HepG2 (cell line): ENCODE measurements around the gene ALG8. TPM values are rescaled to one million over a fixed set of nuclear protein-coding genes. Genes with fewer than 3 reads are reported as not detected.
A peak's percentile ranks its signal among the peaks of the same experiment; 100 is the strongest.

ENCODE experiments used
- ATAC-seq: fragments of 200-7000 bp; cut with Tn5 transposase; 3 replicates; pipeline ENCODE4 v1.9.1; 2020; ENCODE audit warnings: mild to moderate bottlenecking, moderate library complexity
- BruUV-seq: library from RNA; stranded (reverse); fragments of 400-500 nt; replicated peaks from 2 replicates; lab custom pipeline; 2021; lab: Mats Ljungman, UMichigan
- CTCF ChIA-PET: fragments of 300-600 bp; formaldehyde crosslinking; extraction: SDS; loops from one replicate; lab custom pipeline; 2021; ENCODE audit warnings: low total read pairs, inconsistent platforms, low intra/inter-chr PET ratio; lab: Yijun Ruan, JAX
- POLR2A ChIA-PET: fragments of 350-600 bp; sonication (Branson Sonifier 250); formaldehyde crosslinking; loops from one replicate; lab custom pipeline; 2020; ENCODE audit warnings: antibody characterized with exemption, inconsistent platforms; lab: Yijun Ruan, JAX
- DNase-seq: peaks from one replicate; pipeline ENCODE4 v3.0.0-alpha.2; 2015; ENCODE audit warnings: low spot score
- FAIRE-seq: peaks from 3 replicates; lab custom pipeline; 2011; peaks lifted over from hg19 to GRCh38; lab: Jason Lieb, UNC
- H2AFZ ChIP-seq: one replicate; pipeline ENCODE4 v1.6.1; 2011; ENCODE audit warnings: low read length, inconsistent platforms
- H3K27ac ChIP-seq: fragments of 300-600 bp; 3 replicates; pipeline ENCODE4 v1.8.0; 2011; ENCODE audit warnings: mixed run types, mild to moderate bottlenecking, mixed read lengths, low read length, inconsistent platforms; ENCODE audit not compliant: insufficient read depth; ENCODE audit errors: extremely low read length
- H3K27me3 ChIP-seq, 2 experiments: fragments of 200-600 bp in 1 of 2; 2 replicates in 1 of 2; 3 replicates in 1 of 2; pipeline versions ENCODE4 v1.6.0 to v1.8.0; 2011; ENCODE audit warnings: low read length in 2 of 2, mild to moderate bottlenecking in 2 of 2, moderate library complexity in 2 of 2, inconsistent platforms in 1 of 2; ENCODE audit not compliant: insufficient read depth in 2 of 2, control insufficient read depth in 1 of 2
- H3K36me3 ChIP-seq, 2 experiments: fragments of 200-600 bp in 1 of 2; replicated peaks in 1 of 2; 2 replicates in 1 of 2; 3 replicates in 1 of 2; pipeline versions ENCODE4 v1.5.1 to v1.8.0; 2011; ENCODE audit warnings: low read length in 2 of 2, inconsistent platforms in 1 of 2; ENCODE audit not compliant: insufficient read depth in 2 of 2, control insufficient read depth in 1 of 2
- H3K4me1 ChIP-seq: 2 replicates; pipeline ENCODE4 v1.5.1; 2012; ENCODE audit warnings: low read length, inconsistent platforms; ENCODE audit not compliant: insufficient read depth
- H3K4me2 ChIP-seq: 2 replicates; pipeline ENCODE4 v1.6.0; 2011; ENCODE audit warnings: low read depth, low read length, inconsistent platforms
- H3K4me3 ChIP-seq, 3 experiments: fragments of 200-600 bp in 1 of 3; sonication (generic), shearing (Covaris generic) in 1 of 3; replicated peaks in 1 of 3; 2 replicates each; pipeline ENCODE4 v1.5.1; 2011 to 2016; ENCODE audit warnings: low read length in 3 of 3, inconsistent platforms in 2 of 3, low read depth in 2 of 3, mild to moderate bottlenecking in 2 of 3, control low read depth in 1 of 3, mixed read lengths in 1 of 3; ENCODE audit not compliant: insufficient read depth in 1 of 3
- H3K79me2 ChIP-seq: one replicate; pipeline ENCODE4 v1.6.1; 2011; ENCODE audit warnings: low read length, inconsistent platforms; ENCODE audit not compliant: insufficient read depth
- H3K9ac ChIP-seq: 2 replicates; pipeline ENCODE4 v1.6.0; 2011; ENCODE audit warnings: mild to moderate bottlenecking, low read depth, low read length, inconsistent platforms; ENCODE audit not compliant: insufficient read depth
- H3K9me3 ChIP-seq: 2 replicates; pipeline ENCODE4 v1.5.1; 2012; ENCODE audit warnings: mild to moderate bottlenecking, low read length
- H4K20me1 ChIP-seq: 2 replicates; pipeline ENCODE4 v1.6.0; 2011; ENCODE audit warnings: inconsistent platforms, mild to moderate bottlenecking, low read length, moderate library complexity; ENCODE audit not compliant: insufficient read depth
- ATF2 ChIP-seq: sonication (generic); formaldehyde crosslinking; IDR thresholded peaks from 2 replicates; pipeline ENCODE4 v1.4.0; 2020; ENCODE audit warnings: missing genetic modification reagents
- CEBPG ChIP-seq: IDR thresholded peaks from 2 replicates; pipeline ENCODE4 v1.6.1; 2016
- DPF2 ChIP-seq: sonication (generic); formaldehyde crosslinking; IDR thresholded peaks from 2 replicates; pipeline ENCODE4 v1.4.0; 2020; ENCODE audit warnings: mild to moderate bottlenecking, low read depth, missing genetic modification reagents, borderline replicate concordance
- EP300 ChIP-seq, 3 experiments: sonication (generic) in 1 of 3; formaldehyde crosslinking in 1 of 3; IDR thresholded peaks; 2 replicates each; pipeline versions ENCODE4 v1.5.1 to v1.6.1; 2011 to 2020; ENCODE audit warnings: low read depth in 2 of 3, low read length in 2 of 3, borderline replicate concordance in 1 of 3, improper control_type of control experiment in 1 of 3, mild to moderate bottlenecking in 1 of 3, missing genetic modification reagents in 1 of 3, moderate library complexity in 1 of 3
- FOSL1 ChIP-seq: sonication (generic); formaldehyde crosslinking; IDR thresholded peaks from 2 replicates; pipeline ENCODE4 v1.9.0; 2021; ENCODE audit warnings: missing genetic modification reagents, borderline replicate concordance
- FOXA3 ChIP-seq: IDR thresholded peaks from 2 replicates; pipeline ENCODE4 v1.6.1; 2016; ENCODE audit warnings: missing genetic modification reagents, missing compliant biosample characterization
- JUNB ChIP-seq: sonication (generic); formaldehyde crosslinking; IDR thresholded peaks from 2 replicates; pipeline ENCODE4 v1.8.0; 2022; ENCODE audit warnings: missing genetic modification reagents, mild to moderate bottlenecking, borderline replicate concordance
- MED1 ChIP-seq: sonication (generic); formaldehyde crosslinking; IDR thresholded peaks from 2 replicates; pipeline ENCODE4 v1.4.0; 2020; ENCODE audit warnings: missing genetic modification reagents
- RCOR2 ChIP-seq: IDR thresholded peaks from 2 replicates; pipeline ENCODE4 v1.6.1; 2016; ENCODE audit warnings: missing biosample characterization, missing genetic modification reagents
- RXRB ChIP-seq: IDR thresholded peaks from 2 replicates; pipeline ENCODE4 v1.6.1; 2016; ENCODE audit warnings: borderline replicate concordance, missing genetic modification reagents, missing compliant biosample characterization
- SMARCE1 ChIP-seq: fragments of 450-650 bp; IDR thresholded peaks from 2 replicates; pipeline ENCODE4 v1.6.1; 2017; ENCODE audit warnings: borderline replicate concordance
- SOX5 ChIP-seq: IDR thresholded peaks from 2 replicates; pipeline ENCODE4 v1.6.1; 2016; ENCODE audit warnings: borderline replicate concordance
- SOX6 ChIP-seq, 2 experiments: fragments of 450-650 bp in 1 of 2; sonication (generic) in 1 of 2; formaldehyde crosslinking in 1 of 2; IDR thresholded peaks; 2 replicates each; pipeline versions ENCODE4 v1.4.0 to v1.6.1; 2017 to 2020; ENCODE audit warnings: antibody characterized with exemption in 1 of 2, mild to moderate bottlenecking in 1 of 2, missing genetic modification reagents in 1 of 2
- ZBTB21 ChIP-seq: sonication (generic); formaldehyde crosslinking; IDR thresholded peaks from 2 replicates; pipeline ENCODE4 v1.4.0; 2020; ENCODE audit warnings: missing genetic modification reagents
- ZMYM3 ChIP-seq: sonication (generic); formaldehyde crosslinking; IDR thresholded peaks from 2 replicates; pipeline ENCODE4 v1.5.1; 2020; ENCODE audit warnings: mild to moderate bottlenecking, missing genetic modification reagents
- ZNF552 ChIP-seq: sonication (generic); formaldehyde crosslinking; IDR thresholded peaks from 2 replicates; pipeline ENCODE4 v1.9.0; 2022; ENCODE audit warnings: missing genetic modification reagents, mild to moderate bottlenecking, borderline replicate concordance
- WGBS: methylation state at CpG from one replicate; pipeline ENCODE4 v1.1.6; 2017; ENCODE audit warnings: low lambda C conversion rate; 5-methylcytosine and 5-hydroxymethylcytosine counted together
- in situ Hi-C: cut with HindIII; loops from 2 replicates; pipeline ENCODE4 v1.10.0; 2017; ENCODE audit warnings: low pct_unique_long_range_greater_than_20kb; ENCODE audit not compliant: extremely low pct_ligation_motif_present
- intact Hi-C: fragments of 100-400 bp; cut with micrococcal nuclease; formaldehyde crosslinking; loops from one replicate; pipeline ENCODE4 v1.10.0; 2022; ENCODE audit not compliant: unreplicated experiment
- polyA plus RNA-seq, 8 experiments: library from polyadenylated mRNA; depleted of rRNA in 3 of 8; stranded (reverse) in 7 of 8; unstranded in 1 of 8; fragments of >200 nt; fragmentation: Illumina TruSeq in 4 of 8; extraction: Trizol in 4 of 8; gene quantifications; 2 replicates each; pipeline versions ENCODE4 v1.2.1 to v1.2.3, GENCODE V29; 2011 to 2016; ENCODE audit warnings: low read depth in 4 of 8, missing spikeins in 1 of 8, mixed read lengths in 1 of 8; ENCODE audit not compliant: insufficient read depth in 1 of 8
- total RNA-seq, 5 experiments: library from RNA; depleted of rRNA; stranded (reverse); fragments of >200 nt; fragmentation: Illumina TruSeq; extraction: Trizol; gene quantifications; 2 replicates each; pipeline ENCODE4 v1.2.3, GENCODE V29; 2016; ENCODE audit warnings: low read depth in 1 of 5
- TF ChIP-seq, protein P1 (sequence below): sonication (generic); formaldehyde crosslinking; IDR thresholded peaks from 2 replicates; pipeline ENCODE4 v1.5.1; 2020; ENCODE audit warnings: missing genetic modification reagents, mild to moderate bottlenecking, borderline replicate concordance
- TF ChIP-seq, protein P2 (sequence below): IDR thresholded peaks from 2 replicates; pipeline ENCODE4 v1.6.1; 2016; ENCODE audit warnings: missing compliant biosample characterization, missing genetic modification reagents, borderline replicate concordance

Gene ALG8
- total and polyA plus RNA-seq, 2 of the 13 experiments (the other 11 are each of a cell fraction or from before 2014, with no cell fraction given): 75.8 to 88.0 TPM

GRCh38 chr11:78072455-78072854 lies 67.0 kb downstream of the ALG8 start:
- CTCF ChIA-PET: no interaction called here
- ATAC-seq: peak; percentile 58
- H4K20me1 ChIP-seq: peaks cover 29% of the 10 kb centered on the region
- no peaks in the 10 kb centered on the region for H3K27me3 ChIP-seq
- intact Hi-C loops: no loop called here
- no peak overlapping the region for H3K9ac ChIP-seq
- FAIRE-seq: peak; percentile 64
- BruUV-seq: no TSS peak
- peak overlapping the region; percentile 6; the same call in 1 of the 2 replicates for H3K4me2 ChIP-seq
- no peak overlapping the region for H2AFZ ChIP-seq
- no peak overlapping the region for H3K4me3 ChIP-seq
- in situ Hi-C loops: no loop called here
- DNase-seq: peak; percentile 78
- peaks cover 54% of the 10 kb centered on the region for H3K4me1 ChIP-seq
- H3K79me2 ChIP-seq: peaks cover 69% of the 10 kb centered on the region
- peak overlapping the region; percentile 8 for H3K27ac ChIP-seq
- H3K36me3 ChIP-seq: peaks cover 12 to 61% of the 10 kb centered on the region in 2 experiments
- POLR2A ChIA-PET: interaction anchor here (0.8 to 2.1 kb wide), 2 partner anchors 10 to 11 kb away, joined by 5 to 6 read pairs; no protein-coding TSS in a partner anchor
- WGBS: 73% methylated on average over 4 of the region's 4 CpGs
- H3K9me3 ChIP-seq: no peaks in the 10 kb centered on the region
- TF ChIP-seq DPF2 (CRISPR knock-in tag) (0 out of 2 replicates have a peak, but pooled peaks have one; percentile 39), RXRB (CRISPR knock-in tag) (0 out of 2 replicates have a peak, but pooled peaks have one; percentile 15), CEBPG (CRISPR knock-in tag) (peak; percentile 30), MED1 (CRISPR knock-in tag) (0 out of 2 replicates have a peak, but pooled peaks have one; percentile 25), ZMYM3 (CRISPR knock-in tag) (no peak), JUNB (CRISPR knock-in tag) (peak; percentile 91), EP300 (IDR thresholded peaks at IDR 0.05; ENCODE audit: low read depth in 2 of 2, low read length in 2 of 2) (peak in 1 of 2 experiments; percentile 61; a peak in 1 of 4 replicates), EP300 (CRISPR knock-in tag; IDR thresholded peaks at IDR 0.05; ENCODE audit: borderline replicate concordance) (peak; percentile 55; the same call in 1 of the 2 replicates), SOX5 (0 out of 2 replicates have a peak, but pooled peaks have one; percentile 10), RCOR2 (CRISPR knock-in tag) (peak; percentile 38; the same call in 1 of the 2 replicates), ATF2 (no peak), SMARCE1 (no peak), ZNF552 (CRISPR knock-in tag) (no peak), FOSL1 (CRISPR knock-in tag) (peak; percentile 57; the same call in 1 of the 2 replicates), ZBTB21 (CRISPR knock-in tag) (no peak), SOX6 (IDR thresholded peaks at IDR 0.05) (no peak), SOX6 (CRISPR knock-in tag; IDR thresholded peaks at IDR 0.05) (peak; percentile 26; the same call in 1 of the 2 replicates), FOXA3 (CRISPR knock-in tag) (0 out of 2 replicates have a peak, but pooled peaks have one; percentile 7)
- TF ChIP-seq, protein P1, sequence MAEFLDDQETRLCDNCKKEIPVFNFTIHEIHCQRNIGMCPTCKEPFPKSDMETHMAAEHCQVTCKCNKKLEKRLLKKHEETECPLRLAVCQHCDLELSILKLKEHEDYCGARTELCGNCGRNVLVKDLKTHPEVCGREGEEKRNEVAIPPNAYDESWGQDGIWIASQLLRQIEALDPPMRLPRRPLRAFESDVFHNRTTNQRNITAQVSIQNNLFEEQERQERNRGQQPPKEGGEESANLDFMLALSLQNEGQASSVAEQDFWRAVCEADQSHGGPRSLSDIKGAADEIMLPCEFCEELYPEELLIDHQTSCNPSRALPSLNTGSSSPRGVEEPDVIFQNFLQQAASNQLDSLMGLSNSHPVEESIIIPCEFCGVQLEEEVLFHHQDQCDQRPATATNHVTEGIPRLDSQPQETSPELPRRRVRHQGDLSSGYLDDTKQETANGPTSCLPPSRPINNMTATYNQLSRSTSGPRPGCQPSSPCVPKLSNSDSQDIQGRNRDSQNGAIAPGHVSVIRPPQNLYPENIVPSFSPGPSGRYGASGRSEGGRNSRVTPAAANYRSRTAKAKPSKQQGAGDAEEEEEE (CRISPR knock-in tag): no peak
- TF ChIP-seq, protein P2, sequence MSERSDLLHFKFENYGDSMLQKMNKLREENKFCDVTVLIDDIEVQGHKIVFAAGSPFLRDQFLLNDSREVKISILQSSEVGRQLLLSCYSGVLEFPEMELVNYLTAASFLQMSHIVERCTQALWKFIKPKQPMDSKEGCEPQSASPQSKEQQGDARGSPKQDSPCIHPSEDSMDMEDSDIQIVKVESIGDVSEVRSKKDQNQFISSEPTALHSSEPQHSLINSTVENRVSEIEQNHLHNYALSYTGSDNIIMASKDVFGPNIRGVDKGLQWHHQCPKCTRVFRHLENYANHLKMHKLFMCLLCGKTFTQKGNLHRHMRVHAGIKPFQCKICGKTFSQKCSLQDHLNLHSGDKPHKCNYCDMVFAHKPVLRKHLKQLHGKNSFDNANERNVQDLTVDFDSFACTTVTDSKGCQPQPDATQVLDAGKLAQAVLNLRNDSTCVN (CRISPR knock-in tag): no peak
